A549 (cell line): ENCODE results near the gene GCC1. TPM values are rescaled to one million over a fixed set of nuclear protein-coding genes. Genes with fewer than 3 reads are reported as not detected.

Experiments
- ATAC-seq, 2 experiments: fragments of 200-7000 bp in 1 of 2; fragments of >200 bp in 1 of 2; cut with Nextera tagmentation in 1 of 2; cut with Tn5 transposase in 1 of 2; 3 replicates each; pipeline versions ENCODE4 v1.8.0 to v1.9.1; 2018 to 2020; ENCODE audit warnings: mild to moderate bottlenecking in 1 of 2, moderate library complexity in 1 of 2
- CTCF ChIA-PET: fragments of 300-600 bp; sonication (Branson Sonifier 250); formaldehyde crosslinking; extraction: SDS; loops from one replicate; lab custom pipeline; 2021; ENCODE audit warnings: antibody characterized with exemption, inconsistent platforms; lab: Yijun Ruan, JAX
- POLR2A ChIA-PET: fragments of 350-600 bp; formaldehyde crosslinking; extraction: SDS; loops from one replicate; lab custom pipeline; 2021; ENCODE audit warnings: antibody characterized with exemption, inconsistent platforms; lab: Yijun Ruan, JAX
- DNase-seq, 2 experiments: peaks; one replicate each; pipeline versions ENCODE4 v3.0.0 to v3.0.0-alpha.2; 2011 to 2016; ENCODE audit warnings: low read depth in 1 of 2, low spot score in 1 of 2
- FAIRE-seq: peaks from 2 replicates; lab custom pipeline; 2011; peaks lifted over from hg19 to GRCh38; lab: Jason Lieb, UNC
- H3K27ac ChIP-seq, 2 experiments: fragments of >200 bp; sonication (Bioruptor Twin); formaldehyde crosslinking; 3 replicates each; pipeline ENCODE4 v1.5.1; 2016 to 2017
- H3K4me1 ChIP-seq: fragments of >200 bp; sonication (Bioruptor Twin); formaldehyde crosslinking; 3 replicates; pipeline ENCODE4 v1.6.1; 2016
- H3K4me2 ChIP-seq: fragments of >200 bp; sonication (Bioruptor Twin); formaldehyde crosslinking; 3 replicates; pipeline ENCODE4 v1.6.1; 2016
- H3K4me3 ChIP-seq: fragments of >200 bp; sonication (Bioruptor Twin); formaldehyde crosslinking; 3 replicates; pipeline ENCODE4 v1.5.1; 2016
- H3K9me3 ChIP-seq: fragments of >200 bp; sonication (Bioruptor Twin); formaldehyde crosslinking; 3 replicates; pipeline ENCODE4 v1.6.1; 2016
- CHD4 ChIP-seq: fragments of 200-600 bp; sonication (generic); IDR thresholded peaks from 2 replicates; pipeline ENCODE4 v1.6.1; 2016; ENCODE audit warnings: antibody characterized with exemption, mild to moderate bottlenecking, borderline replicate concordance
- E2F6 ChIP-seq: IDR thresholded peaks from 2 replicates; pipeline ENCODE4 v1.6.1; 2012; ENCODE audit warnings: low read depth, borderline replicate concordance
- EP300 ChIP-seq, 2 experiments: fragments of >200 bp; sonication (Bioruptor Twin); formaldehyde crosslinking; IDR thresholded peaks; 2 replicates in 1 of 2; 3 replicates in 1 of 2; pipeline ENCODE4 v1.6.1; 2016 to 2017
- ESRRA ChIP-seq: fragments of 150-350 bp; IDR thresholded peaks from 2 replicates; pipeline ENCODE4 v1.6.1; 2014; ENCODE audit warnings: mild to moderate bottlenecking, low read length, borderline replicate concordance
- FOSB ChIP-seq: fragments of 250-450 bp; sonication (Bioruptor Pico); IDR thresholded peaks from 2 replicates; pipeline ENCODE4 v1.5.0; 2020; ENCODE audit warnings: mild to moderate bottlenecking, moderate library complexity
- FOSL2 ChIP-seq, 2 experiments: fragments of 450-650 bp in 1 of 2; fragments of >200 bp in 1 of 2; sonication (Bioruptor Twin) in 1 of 2; formaldehyde crosslinking; IDR thresholded peaks; 2 replicates each; pipeline versions ENCODE4 v1.5.0 to v1.6.1; 2016 to 2020; ENCODE audit warnings: mild to moderate bottlenecking in 1 of 2, moderate library complexity in 1 of 2
- FOXS1 ChIP-seq: fragments of 250-450 bp; sonication (Bioruptor Pico); IDR thresholded peaks from 2 replicates; pipeline ENCODE4 v1.5.0; 2020; ENCODE audit warnings: mild to moderate bottlenecking, moderate library complexity
- HDAC2 ChIP-seq: fragments of 200-600 bp; sonication (generic); IDR thresholded peaks from 2 replicates; pipeline ENCODE4 v1.6.1; 2016
- HEYL ChIP-seq: fragments of 250-450 bp; sonication (Bioruptor Pico); IDR thresholded peaks from 2 replicates; pipeline ENCODE4 v1.8.0; 2021; ENCODE audit warnings: mild to moderate bottlenecking, moderate library complexity
- HOXA7 ChIP-seq: fragments of 250-450 bp; sonication (Bioruptor Pico); IDR thresholded peaks from 2 replicates; pipeline ENCODE4 v1.5.0; 2020; ENCODE audit warnings: mild to moderate bottlenecking, moderate library complexity
- HOXB13 ChIP-seq: fragments of 250-450 bp; sonication (Bioruptor Pico); IDR thresholded peaks from 2 replicates; pipeline ENCODE4 v1.5.0; 2020; ENCODE audit warnings: low read depth, mild to moderate bottlenecking, moderate library complexity
- MAZ ChIP-seq: fragments of 150-350 bp; IDR thresholded peaks from 2 replicates; pipeline ENCODE4 v1.6.1; 2014; ENCODE audit warnings: antibody characterized with exemption, low read depth, low read length, borderline replicate concordance
- NFE2L2 ChIP-seq: fragments of 150-350 bp; conservative IDR thresholded peaks from 2 replicates; pipeline ENCODE4 v1.6.1; 2014; ENCODE audit warnings: low read length
- NR3C1 ChIP-seq: fragments of >200 bp; sonication (Bioruptor Twin); formaldehyde crosslinking; IDR thresholded peaks from 3 replicates; pipeline ENCODE4 v1.6.1; 2017
- POLR2A ChIP-seq: IDR thresholded peaks from 2 replicates; pipeline ENCODE4 v1.6.1; 2012; ENCODE audit warnings: mild to moderate bottlenecking, low read length
- RAD21 ChIP-seq, 2 experiments: fragments of >200 bp in 1 of 2; sonication (Bioruptor Twin) in 1 of 2; formaldehyde crosslinking in 1 of 2; IDR thresholded peaks in 1 of 2; conservative IDR thresholded peaks in 1 of 2; 2 replicates in 1 of 2; 3 replicates in 1 of 2; pipeline ENCODE4 v1.6.1; 2012 to 2018; ENCODE audit warnings: inconsistent platforms in 1 of 2
- RARB ChIP-seq: fragments of 250-450 bp; sonication (Bioruptor Pico); IDR thresholded peaks from 2 replicates; pipeline ENCODE4 v1.8.0; 2021; ENCODE audit warnings: mild to moderate bottlenecking, moderate library complexity
- RFX5 ChIP-seq: fragments of 450-650 bp; IDR thresholded peaks from 2 replicates; pipeline ENCODE4 v1.7.1; 2014; ENCODE audit warnings: antibody characterized with exemption, mild to moderate bottlenecking, moderate library complexity
- SMC3 ChIP-seq: fragments of >200 bp; sonication (Bioruptor Twin); formaldehyde crosslinking; IDR thresholded peaks from 3 replicates; pipeline ENCODE4 v1.6.1; 2018; ENCODE audit warnings: inconsistent platforms
- TP53 ChIP-seq: fragments of 250-450 bp; sonication (Bioruptor Pico); IDR thresholded peaks from 2 replicates; pipeline ENCODE4 v1.5.0; 2021; ENCODE audit warnings: mild to moderate bottlenecking, moderate library complexity
- ZFP36 ChIP-seq: fragments of 450-650 bp; IDR thresholded peaks from 2 replicates; pipeline ENCODE4 v1.6.1; 2014; ENCODE audit warnings: borderline replicate concordance; ENCODE audit not compliant: partially characterized antibody
- ZNF302 ChIP-seq: fragments of 250-450 bp; sonication (Bioruptor Pico); IDR thresholded peaks from 2 replicates; pipeline ENCODE4 v1.9.0; 2021; ENCODE audit warnings: inconsistent platforms, mild to moderate bottlenecking, moderate library complexity
- ZSCAN20 ChIP-seq: fragments of 250-450 bp; sonication (Bioruptor Pico); IDR thresholded peaks from 2 replicates; pipeline ENCODE4 v1.8.0; 2022; ENCODE audit warnings: mild to moderate bottlenecking, moderate library complexity
- WGBS: methylation state at CpG from one replicate; pipeline ENCODE4 v1.1.6; 2017; ENCODE audit errors: missing lambda C conversion rate; 5-methylcytosine and 5-hydroxymethylcytosine counted together
- polyA plus RNA-seq, 4 experiments: library from polyadenylated mRNA; depleted of rRNA in 3 of 4; stranded (reverse); fragments of >200 nt; fragmentation: RNase III in 1 of 4; extraction: RNeasy Plus Mini Kit Qiagen cat#74134 plus additional on column Dnase treatment in 1 of 4; gene quantifications; 2 replicates in 3 of 4; 3 replicates in 1 of 4; pipeline ENCODE4 v1.2.3, GENCODE V29; 2011 to 2017
- TF ChIP-seq, protein P1 (sequence below): fragments of >200 bp; sonication (Bioruptor Twin); formaldehyde crosslinking; IDR thresholded peaks from 2 replicates; pipeline ENCODE4 v1.6.1; 2016
- TF ChIP-seq, protein P2 (sequence below): fragments of 150-350 bp; IDR thresholded peaks from 2 replicates; pipeline ENCODE4 v1.6.1; 2014; ENCODE audit warnings: low read depth, mild to moderate bottlenecking, low read length
- TF ChIP-seq, protein P3 (sequence below): IDR thresholded peaks from 2 replicates; pipeline ENCODE4 v1.6.1; 2012

Gene GCC1
- polyA plus RNA-seq, 2 of the 4 experiments (the other 2 are of a cell fraction): 13.4 to 15.7 TPM

GRCh38 chr7:127587663-127588018 lies 2.2 kb upstream of the GCC1 start:
- no peak for TF ChIP-seq CHD4
- no peak for TF ChIP-seq RFX5
- no peak for TF ChIP-seq ZSCAN20
- no peak for TF ChIP-seq POLR2A
- TF ChIP-seq FOSB (CRISPR knock-in tag): no peak
- no peak for TF ChIP-seq MAZ
- no peak for TF ChIP-seq FOXS1 (CRISPR knock-in tag)
- TF ChIP-seq E2F6: no peak
- TF ChIP-seq ZNF302 (CRISPR knock-in tag): no peak
- no peak for TF ChIP-seq EP300 (IDR thresholded peaks at IDR 0.05)
- no peak for TF ChIP-seq ESRRA
- TF ChIP-seq SMC3: no peak
- TF ChIP-seq RARB: no peak
- TF ChIP-seq, protein P1, sequence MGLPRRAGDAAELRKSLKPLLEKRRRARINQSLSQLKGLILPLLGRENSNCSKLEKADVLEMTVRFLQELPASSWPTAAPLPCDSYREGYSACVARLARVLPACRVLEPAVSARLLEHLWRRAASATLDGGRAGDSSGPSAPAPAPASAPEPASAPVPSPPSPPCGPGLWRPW: no peak
- TF ChIP-seq HEYL (CRISPR knock-in tag): no peak
- no peak for TF ChIP-seq NFE2L2
- TF ChIP-seq, protein P2, sequence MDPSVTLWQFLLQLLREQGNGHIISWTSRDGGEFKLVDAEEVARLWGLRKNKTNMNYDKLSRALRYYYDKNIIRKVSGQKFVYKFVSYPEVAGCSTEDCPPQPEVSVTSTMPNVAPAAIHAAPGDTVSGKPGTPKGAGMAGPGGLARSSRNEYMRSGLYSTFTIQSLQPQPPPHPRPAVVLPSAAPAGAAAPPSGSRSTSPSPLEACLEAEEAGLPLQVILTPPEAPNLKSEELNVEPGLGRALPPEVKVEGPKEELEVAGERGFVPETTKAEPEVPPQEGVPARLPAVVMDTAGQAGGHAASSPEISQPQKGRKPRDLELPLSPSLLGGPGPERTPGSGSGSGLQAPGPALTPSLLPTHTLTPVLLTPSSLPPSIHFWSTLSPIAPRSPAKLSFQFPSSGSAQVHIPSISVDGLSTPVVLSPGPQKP: no peak
- TF ChIP-seq HOXB13: no peak
- no peak for DNase-seq
- Histone ChIP-seq H3K4me3 (peak overlapping the region; percentile 86), H3K4me2 (peak overlapping the region; percentile 92), H3K27ac (peak overlapping the region; percentile 87 to 94), H3K9me3 (no peaks in the 10 kb centered on the region), H3K4me1 (peaks cover 23% of the 10 kb centered on the region)
- 80% methylated on average over 18 of the region's 20 CpGs for WGBS
- FAIRE-seq: no peak
- no peak for ATAC-seq
- ChIA-PET CTCF (interaction anchor here (1.0 to 2.0 kb wide), 4 partner anchors 9 to 621 kb away, joined by 3 to 4 read pairs (median 4); no protein-coding TSS in a partner anchor), POLR2A (no interaction called here)

DNA sequence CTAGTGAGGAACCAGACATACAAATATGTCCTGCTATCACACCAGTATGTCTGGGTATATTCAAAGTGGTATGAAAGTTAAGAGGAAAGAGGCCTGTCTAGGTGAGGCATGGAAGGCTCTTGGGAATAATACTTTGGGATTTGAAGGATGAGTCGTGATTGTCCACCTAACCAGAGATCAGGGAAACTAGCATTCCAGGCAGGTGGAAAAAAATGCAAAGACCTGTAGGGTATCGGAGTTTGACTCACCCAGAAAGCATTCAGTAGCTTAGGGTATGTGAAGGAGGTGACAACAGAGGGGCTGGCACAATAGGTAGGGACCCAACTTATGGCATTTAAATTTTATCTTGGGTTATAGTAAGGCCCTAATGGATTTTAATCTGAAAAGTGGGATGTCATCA lies 950 bp upstream of the GCC1 start:
- CTCF ChIA-PET: interaction anchor here (1.1 to 1.9 kb wide), 2 partner anchors 13 to 623 kb away, joined by 3 to 4 read pairs; no protein-coding TSS in a partner anchor
- Histone ChIP-seq H3K4me3 (no peak overlapping the region), H3K4me1 (peaks cover 23% of the 10 kb centered on the region), H3K27ac (no peak overlapping the region)
- TF ChIP-seq SMC3: no peak
- TF ChIP-seq NFE2L2: no peak
- TF ChIP-seq RARB: no peak
- TF ChIP-seq TP53 (CRISPR knock-in tag): no peak
- TF ChIP-seq RAD21 (conservative IDR thresholded peaks at IDR 0.05 in 1 of 2, IDR thresholded peaks at IDR 0.05 in 1 of 2): no peak
- TF ChIP-seq HOXA7 (CRISPR knock-in tag): no peak
- TF ChIP-seq HDAC2: no peak
- TF ChIP-seq, protein P1: no peak
- no peak for TF ChIP-seq E2F6
- TF ChIP-seq FOSL2 (IDR thresholded peaks at IDR 0.05): no peak
- TF ChIP-seq FOSL2 (CRISPR knock-in tag; IDR thresholded peaks at IDR 0.05): no peak
- no peak for TF ChIP-seq ZFP36
- TF ChIP-seq, protein P3, sequence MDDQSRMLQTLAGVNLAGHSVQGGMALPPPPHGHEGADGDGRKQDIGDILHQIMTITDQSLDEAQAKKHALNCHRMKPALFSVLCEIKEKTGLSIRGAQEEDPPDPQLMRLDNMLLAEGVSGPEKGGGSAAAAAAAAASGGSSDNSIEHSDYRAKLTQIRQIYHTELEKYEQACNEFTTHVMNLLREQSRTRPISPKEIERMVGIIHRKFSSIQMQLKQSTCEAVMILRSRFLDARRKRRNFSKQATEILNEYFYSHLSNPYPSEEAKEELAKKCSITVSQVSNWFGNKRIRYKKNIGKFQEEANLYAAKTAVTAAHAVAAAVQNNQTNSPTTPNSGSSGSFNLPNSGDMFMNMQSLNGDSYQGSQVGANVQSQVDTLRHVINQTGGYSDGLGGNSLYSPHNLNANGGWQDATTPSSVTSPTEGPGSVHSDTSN: no peak
- TF ChIP-seq, protein P2: no peak
- no peak for TF ChIP-seq NR3C1
- TF ChIP-seq, all 56 proteins: peak for 0
- no peak for FAIRE-seq
- ATAC-seq: no peak
- no peak overlapping the region for H3K4me2 ChIP-seq
- no peaks in the 10 kb centered on the region for H3K9me3 ChIP-seq
- POLR2A ChIA-PET: interaction anchor here (1.0 kb wide), 1 partner anchor 194 kb away, joined by 3 read pairs; the partner anchor contains the start of gene ZNF800
- no peak for DNase-seq
- WGBS: 75% methylated on average over 2 of the region's 2 CpGs
